Fibroblast of skin of abdomen (primary cell): Measurements from ENCODE around the gene LAMA3.

Experiments used
- DNase-seq: peaks from one replicate; pipeline ENCODE4 v3.0.0-alpha.2; 2013

LAMA3 gene

GRCh38 chr18:23855721-23856120 lies 166.5 kb downstream of the LAMA3 start:
- DNase-seq = no peak

GRCh38 chr18:23856466-23857163 lies 167.4 kb downstream of the LAMA3 start:
- DNase-seq = no peak

- no peak for DNase-seq
These were observed 167.9 kb downstream of the LAMA3 start for GRCh38 chr18:23857164-23857552.

GRCh38 chr18:23857756-23858155 lies 168.5 kb downstream of the LAMA3 start:
- no peak for DNase-seq

- DNase-seq = no peak
These were observed 170.4 kb downstream of the LAMA3 start for GRCh38 chr18:23859466-23860336.

GRCh38 chr18:23861326-23861725 lies 172.1 kb downstream of the LAMA3 start:
- DNase-seq = no peak

- DNase-seq = peak; percentile 76
These were observed 172.7 kb downstream of the LAMA3 start for GRCh38 chr18:23861805-23862470.

- DNase-seq = no peak
These were observed 175.4 kb downstream of the LAMA3 start for GRCh38 chr18:23864624-23865023.

GRCh38 chr18:23867006-23867405 lies 177.8 kb downstream of the LAMA3 start:
- DNase-seq = no peak

- DNase-seq = no peak
These were observed 179.0 kb downstream of the LAMA3 start for GRCh38 chr18:23868136-23868785.

- no peak for DNase-seq
These were observed 181.6 kb downstream of the LAMA3 start for GRCh38 chr18:23870676-23871380.

GRCh38 chr18:23871410-23871809 lies 182.2 kb downstream of the LAMA3 start:
- DNase-seq = peak; percentile 30

- DNase-seq = no peak
These were observed 183.7 kb downstream of the LAMA3 start for GRCh38 chr18:23872701-23873550.

- DNase-seq = no peak
These were observed 187.0 kb downstream of the LAMA3 start for GRCh38 chr18:23875966-23876895.

GRCh38 chr18:23876921-23877320 lies 187.7 kb downstream of the LAMA3 start:
- no peak for DNase-seq

- DNase-seq = no peak
These were observed 188.1 kb downstream of the LAMA3 start for GRCh38 chr18:23877371-23877770.

- DNase-seq = no peak
These were observed 189.2 kb downstream of the LAMA3 start for GRCh38 chr18:23878336-23878900.

- no peak for DNase-seq
These were observed 189.9 kb downstream of the LAMA3 start for GRCh38 chr18:23879126-23879525.

- no peak for DNase-seq
These were observed 190.3 kb downstream of the LAMA3 start for GRCh38 chr18:23879544-23879943.
